ENCODE results near the gene RTL1.

The RTL1 gene

GRCh38 chr14:100835548-100836310, 67.8 kb downstream of the RTL1 start:
- Histone ChIP-seq H3K9ac (ENCODE audit: low read length) (no peak overlapping the region), H3K4me3 (ENCODE audit: insufficient read depth, low read length, poor library complexity, severe bottlenecking) (no peak overlapping the region), H3K36me3 (ENCODE audit: low read length) (no peaks in the 10 kb centered on the region), H3F3A (ENCODE audit: insufficient read depth) (no peaks in the 10 kb centered on the region), H3K27ac (ENCODE audit: low read depth, low read length) (no peak overlapping the region), H3K9me3 (ENCODE audit: insufficient read depth, low read length) (no peaks in the 10 kb centered on the region), H3K9me2 (replicated peaks; ENCODE audit: insufficient read depth, low read length) (no peaks in the 10 kb centered on the region), H3K4me2 (ENCODE audit: low read depth, low read length, poor library complexity, severe bottlenecking) (no peak overlapping the region), H4K20me1 (ENCODE audit: low read depth, low read length) (no peaks in the 10 kb centered on the region), H2AFZ (ENCODE audit: low read depth, low read length, severe bottlenecking) (no peak overlapping the region), H3K79me2 (ENCODE audit: insufficient read depth, low read length) (no peaks in the 10 kb centered on the region), H3K27me3 (ENCODE audit: low read length) (no peaks in the 10 kb centered on the region)
- no peak for TF ChIP-seq CTCF (IDR thresholded peaks at IDR 0.05; ENCODE audit: insufficient read depth, low read length, poor library complexity, severe bottlenecking)
- no peak for TF ChIP-seq EZH2phosphoT487 (conservative IDR thresholded peaks at IDR 0.05; ENCODE audit: low read length)

- H3F3A ChIP-seq (ENCODE audit: insufficient read depth), result no peaks in the 10 kb centered on the region
- H3K36me3 ChIP-seq (ENCODE audit: low read length), result no peaks in the 10 kb centered on the region
- no peaks in the 10 kb centered on the region for H3K79me2 ChIP-seq (ENCODE audit: insufficient read depth, low read length)
- H3K9ac ChIP-seq (ENCODE audit: low read length), result no peak overlapping the region
- no peaks in the 10 kb centered on the region for H3K27me3 ChIP-seq (ENCODE audit: low read length)
- no peak overlapping the region for H3K4me3 ChIP-seq (ENCODE audit: insufficient read depth, low read length, poor library complexity, severe bottlenecking)
- H3K4me2 ChIP-seq (ENCODE audit: low read depth, low read length, poor library complexity, severe bottlenecking), result no peak overlapping the region
- TF ChIP-seq EZH2phosphoT487 (conservative IDR thresholded peaks at IDR 0.05; ENCODE audit: low read length) (no peak), CTCF (IDR thresholded peaks at IDR 0.05; ENCODE audit: insufficient read depth, low read length, poor library complexity, severe bottlenecking) (no peak)
- H3K9me3 ChIP-seq (ENCODE audit: insufficient read depth, low read length), result no peaks in the 10 kb centered on the region
- H2AFZ ChIP-seq (ENCODE audit: low read depth, low read length, severe bottlenecking), result no peak overlapping the region
- no peak overlapping the region for H3K27ac ChIP-seq (ENCODE audit: low read depth, low read length)
- H4K20me1 ChIP-seq (ENCODE audit: low read depth, low read length), result no peaks in the 10 kb centered on the region
- H3K9me2 ChIP-seq (replicated peaks; ENCODE audit: insufficient read depth, low read length), result no peaks in the 10 kb centered on the region
Measured at GRCh38 chr14:100834794-100835547, 68.6 kb downstream of the RTL1 start.

- H3K4me2 ChIP-seq (ENCODE audit: low read depth, low read length, poor library complexity, severe bottlenecking), result no peak overlapping the region
Measured at GRCh38 chr14:100834082-100834793, 69.3 kb downstream of the RTL1 start.

More at GRCh38 chr14:100834082-100834793, 69.3 kb downstream of the RTL1 start:
- H3K9me3 ChIP-seq (ENCODE audit: insufficient read depth, low read length), result no peaks in the 10 kb centered on the region
- no peaks in the 10 kb centered on the region for H3F3A ChIP-seq (ENCODE audit: insufficient read depth)
- H3K4me3 ChIP-seq (ENCODE audit: insufficient read depth, low read length, poor library complexity, severe bottlenecking), result no peak overlapping the region
- H3K36me3 ChIP-seq (ENCODE audit: low read length), result no peaks in the 10 kb centered on the region
- no peaks in the 10 kb centered on the region for H4K20me1 ChIP-seq (ENCODE audit: low read depth, low read length)
- TF ChIP-seq CTCF (IDR thresholded peaks at IDR 0.05; ENCODE audit: insufficient read depth, low read length, poor library complexity, severe bottlenecking), result no peak
- no peak for TF ChIP-seq EZH2phosphoT487 (conservative IDR thresholded peaks at IDR 0.05; ENCODE audit: low read length)
- no peaks in the 10 kb centered on the region for H3K9me2 ChIP-seq (replicated peaks; ENCODE audit: insufficient read depth, low read length)
- no peaks in the 10 kb centered on the region for H3K79me2 ChIP-seq (ENCODE audit: insufficient read depth, low read length)
- no peak overlapping the region for H2AFZ ChIP-seq (ENCODE audit: low read depth, low read length, severe bottlenecking)
- H3K27ac ChIP-seq (ENCODE audit: low read depth, low read length), result no peak overlapping the region
- no peaks in the 10 kb centered on the region for H3K27me3 ChIP-seq (ENCODE audit: low read length)
- no peak overlapping the region for H3K9ac ChIP-seq (ENCODE audit: low read length)
